Loucy (cell line): Measurements from ENCODE around the gene WASF2.

ENCODE experiments used
- H2AFZ ChIP-seq: fragments of 200-600 bp; sonication (generic); 2 replicates; pipeline ENCODE4 v1.6.0; 2016; ENCODE audit warnings: antibody characterized with exemption, mild to moderate bottlenecking, low read length, moderate library complexity
- H3F3A ChIP-seq: fragments of 200-600 bp; 2 replicates; pipeline ENCODE4 v1.6.0; 2016; ENCODE audit warnings: antibody characterized with exemption, low read depth, mild to moderate bottlenecking
- H3K27me3 ChIP-seq: fragments of 200-600 bp; sonication (generic); 2 replicates; pipeline ENCODE4 v1.6.1; 2014; ENCODE audit warnings: low read length, mild to moderate bottlenecking; ENCODE audit not compliant: insufficient read depth, poor library complexity, severe bottlenecking
- H3K36me3 ChIP-seq: fragments of 200-600 bp; sonication (generic); 2 replicates; pipeline ENCODE4 v1.6.1; 2016; ENCODE audit warnings: low read length; ENCODE audit not compliant: insufficient read depth
- H3K4me1 ChIP-seq: fragments of 200-600 bp; sonication (generic); 2 replicates; pipeline ENCODE4 v1.5.1; 2014; ENCODE audit warnings: low read length, mild to moderate bottlenecking; ENCODE audit not compliant: insufficient read depth, poor library complexity, severe bottlenecking
- H3K4me2 ChIP-seq: fragments of 200-600 bp; sonication (generic); 2 replicates; pipeline ENCODE4 v1.6.0; 2014; ENCODE audit warnings: antibody characterized with exemption, low read length, low read depth, mild to moderate bottlenecking; ENCODE audit not compliant: poor library complexity, severe bottlenecking
- H3K4me3 ChIP-seq: fragments of 200-600 bp; sonication (generic); 2 replicates; pipeline ENCODE4 v1.5.1; 2014; ENCODE audit warnings: low read length, mild to moderate bottlenecking, mixed read lengths; ENCODE audit not compliant: poor library complexity, severe bottlenecking
- H3K79me2 ChIP-seq: fragments of 200-600 bp; sonication (generic); 2 replicates; pipeline ENCODE4 v1.6.1; 2014; ENCODE audit warnings: low read length; ENCODE audit not compliant: insufficient read depth
- H3K9ac ChIP-seq: fragments of 200-600 bp; sonication (generic); 2 replicates; pipeline ENCODE4 v1.6.0; 2014; ENCODE audit warnings: mild to moderate bottlenecking, low read depth, low read length, moderate library complexity; ENCODE audit not compliant: poor library complexity, severe bottlenecking
- H3K9me2 ChIP-seq: fragments of 200-600 bp; sonication (generic); replicated peaks from 2 replicates; pipeline ENCODE4 v1.6.1; 2016; ENCODE audit warnings: low read depth, low read length, mixed read lengths
- H3K9me3 ChIP-seq: fragments of 200-600 bp; sonication (generic); 2 replicates; pipeline ENCODE4 v1.6.1; 2014; ENCODE audit warnings: mild to moderate bottlenecking, antibody characterized with exemption, low read length, low read depth; ENCODE audit not compliant: insufficient read depth
- H4K20me1 ChIP-seq: fragments of 200-600 bp; sonication (generic); 2 replicates; pipeline ENCODE4 v1.6.0; 2014; ENCODE audit warnings: antibody characterized with exemption, low read length, mild to moderate bottlenecking; ENCODE audit not compliant: insufficient read depth, poor library complexity, severe bottlenecking
- CTCF ChIP-seq: fragments of 200-600 bp; sonication (generic); conservative IDR thresholded peaks from 2 replicates; pipeline ENCODE4 v1.5.1; 2014; ENCODE audit warnings: mild to moderate bottlenecking, antibody characterized with exemption, low read length
- EZH2phosphoT487 ChIP-seq: fragments of 200-600 bp; IDR thresholded peaks from 2 replicates; pipeline ENCODE4 v1.6.1; 2018; ENCODE audit warnings: antibody characterized with exemption, mild to moderate bottlenecking, moderate library complexity, borderline replicate concordance

WASF2 gene

GRCh38 chr1:27454610-27455009 is 35.4 kb downstream of the WASF2 start:
- H4K20me1 ChIP-seq: peaks cover 48% of the 10 kb centered on the region
- no peaks in the 10 kb centered on the region for H3K27me3 ChIP-seq
- H3F3A ChIP-seq: no peaks in the 10 kb centered on the region
- H3K4me2 ChIP-seq: no peak overlapping the region
- no peaks in the 10 kb centered on the region for H3K9me2 ChIP-seq
- no peaks in the 10 kb centered on the region for H3K9me3 ChIP-seq
- H3K79me2 ChIP-seq: peaks cover 78% of the 10 kb centered on the region
- TF ChIP-seq CTCF (no peak), EZH2phosphoT487 (no peak)
- no peak overlapping the region for H3K4me3 ChIP-seq
- no peak overlapping the region for H2AFZ ChIP-seq
- peaks cover 4% of the 10 kb centered on the region; the same call in 1 of the 2 replicates for H3K36me3 ChIP-seq
- H3K9ac ChIP-seq: no peak overlapping the region
- H3K4me1 ChIP-seq: peaks cover 24% of the 10 kb centered on the region

GRCh38 chr1:27451343-27451742 is 38.6 kb downstream of the WASF2 start:
- H3K27me3 ChIP-seq: no peaks in the 10 kb centered on the region
- no peaks in the 10 kb centered on the region for H3K9me2 ChIP-seq
- TF ChIP-seq CTCF: no peak
- no peak for TF ChIP-seq EZH2phosphoT487
- H3K36me3 ChIP-seq: peaks cover 19% of the 10 kb centered on the region; the same call in 1 of the 2 replicates
- no peak overlapping the region for H3K4me3 ChIP-seq
- peaks cover 58% of the 10 kb centered on the region for H4K20me1 ChIP-seq
- peaks cover 29% of the 10 kb centered on the region for H3K4me1 ChIP-seq
- peak overlapping the region; percentile 0 for H3K4me2 ChIP-seq
- no peaks in the 10 kb centered on the region for H3K9me3 ChIP-seq
- H3K79me2 ChIP-seq: peaks cover 79% of the 10 kb centered on the region
- no peak overlapping the region for H2AFZ ChIP-seq
- H3F3A ChIP-seq: no peaks in the 10 kb centered on the region
- no peak overlapping the region for H3K9ac ChIP-seq

- peaks cover 76% of the 10 kb centered on the region for H3K79me2 ChIP-seq
- H3K9ac ChIP-seq: no peak overlapping the region
- no peak overlapping the region for H3K4me2 ChIP-seq
- H3F3A ChIP-seq: no peaks in the 10 kb centered on the region
- TF ChIP-seq EZH2phosphoT487: no peak
- no peak for TF ChIP-seq CTCF
- no peaks in the 10 kb centered on the region for H3K9me2 ChIP-seq
- H2AFZ ChIP-seq: no peak overlapping the region
- peaks cover 55% of the 10 kb centered on the region for H4K20me1 ChIP-seq
- H3K36me3 ChIP-seq: peaks cover 19% of the 10 kb centered on the region; the same call in 1 of the 2 replicates
- no peaks in the 10 kb centered on the region for H3K27me3 ChIP-seq
- H3K4me1 ChIP-seq: peaks cover 16% of the 10 kb centered on the region
- H3K4me3 ChIP-seq: no peak overlapping the region
- no peaks in the 10 kb centered on the region for H3K9me3 ChIP-seq
These were observed 41.0 kb downstream of the WASF2 start for GRCh38 chr1:27448982-27449381.
